GM12891 (cell line): ENCODE results near the gene LST1.

Source experiments
- DNase-seq: peaks from one replicate; pipeline ENCODE4 v3.0.0; 2011; ENCODE audit warnings: low spot score; ENCODE audit not compliant: insufficient read length
- FAIRE-seq: peaks from 2 replicates; lab custom pipeline; 2011; peaks lifted over from hg19 to GRCh38; lab: Jason Lieb, UNC
- PAX5 ChIP-seq: IDR thresholded peaks from 2 replicates; pipeline ENCODE4 v1.6.1; 2011; ENCODE audit warnings: low read length, moderate library complexity, mild to moderate bottlenecking; ENCODE audit not compliant: insufficient read depth, severe bottlenecking
- POLR2A ChIP-seq: IDR thresholded peaks from 2 replicates; pipeline ENCODE4 v1.6.1; 2011; ENCODE audit warnings: low read depth, low read length, control low read depth
- POLR2AphosphoS5 ChIP-seq: IDR thresholded peaks from 2 replicates; pipeline ENCODE4 v1.6.1; 2011; ENCODE audit warnings: low read depth, low read length, control low read depth
- POU2F2 ChIP-seq: IDR thresholded peaks from 2 replicates; pipeline ENCODE4 v1.6.1; 2011; ENCODE audit warnings: low read depth, mild to moderate bottlenecking, control low read depth, low read length, moderate library complexity
- SPI1 ChIP-seq: IDR thresholded peaks from 2 replicates; pipeline ENCODE4 v1.6.1; 2011; ENCODE audit warnings: low read depth, low read length, control low read depth
- TAF1 ChIP-seq: IDR thresholded peaks from 2 replicates; pipeline ENCODE4 v1.6.1; 2011; ENCODE audit warnings: low read depth, low read length, control low read depth

LST1 gene

GRCh38 chr6:31636698-31637596 lies 50.9 kb downstream of the LST1 start:
- FAIRE-seq (no peak), DNase-seq (no peak)
- no peak for TF ChIP-seq SPI1
- no peak for TF ChIP-seq POLR2A
- TF ChIP-seq POU2F2, result no peak
- no peak for TF ChIP-seq POLR2AphosphoS5
- TF ChIP-seq PAX5, result no peak
- TF ChIP-seq TAF1, result no peak
